GM21619 (cell line): Measurements from ENCODE around the gene CHST9.
"Not testable (repeated sequence)": the region's sequence is repeated elsewhere in the genome, so short reads cannot be mapped to it uniquely, and the experiment has no call there.

Experiments used
- ATAC-seq: cut with Tn5 transposase; IDR thresholded peaks from one replicate; pipeline ENCODE4 v1.9.1; 2021; ENCODE audit not compliant: unreplicated experiment

CHST9 gene

DNA sequence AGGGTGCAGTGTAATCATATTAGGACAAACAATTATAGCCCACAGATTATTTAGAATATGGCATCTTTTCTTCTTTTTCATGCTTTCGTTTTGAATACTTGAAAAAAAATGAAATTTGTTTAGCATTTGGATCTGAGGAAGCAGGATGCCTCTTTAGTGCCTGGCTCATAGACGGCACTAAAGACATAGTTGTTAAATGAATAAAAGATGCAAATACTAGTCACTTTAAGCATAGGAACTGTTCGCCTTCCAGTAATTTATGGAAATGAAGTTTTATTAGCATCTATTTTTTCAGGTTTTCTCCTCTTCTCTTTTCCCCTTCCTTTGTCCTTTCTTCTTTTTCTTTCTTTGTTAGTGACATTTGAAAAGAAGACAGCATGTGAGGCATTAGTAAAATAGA, 80.4 kb downstream of the CHST9 start:
- no peak for ATAC-seq

GRCh38 chr18:27094621-27095020, 90.5 kb downstream of the CHST9 start:
- no peak for ATAC-seq

GRCh38 chr18:27093290-27093689, 91.8 kb downstream of the CHST9 start:
- not testable (repeated sequence) for ATAC-seq

GRCh38 chr18:27081701-27082100, 103.4 kb downstream of the CHST9 start:
- no peak for ATAC-seq

- no peak for ATAC-seq
Measured at GRCh38 chr18:27075828-27076227, 109.3 kb downstream of the CHST9 start.

DNA sequence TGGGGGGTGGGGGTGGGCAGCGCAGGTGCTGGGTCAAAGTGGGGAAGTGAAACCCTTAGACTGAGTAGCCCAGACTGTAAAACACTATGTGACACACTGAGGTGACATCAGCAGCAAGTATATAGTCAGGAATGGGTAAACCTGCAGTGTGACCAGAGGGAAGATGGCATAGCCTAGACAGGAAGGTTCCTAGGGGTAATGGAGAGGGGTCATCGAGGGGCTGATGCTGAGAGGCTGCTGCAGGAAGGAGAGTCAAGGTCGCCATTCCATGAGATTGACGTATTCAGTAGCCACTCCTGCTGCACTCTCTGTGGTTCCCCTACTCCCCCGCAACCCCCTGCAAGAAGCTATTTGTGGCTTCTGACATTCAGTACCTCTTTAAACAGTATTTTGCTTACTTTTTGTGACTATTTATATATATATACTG, 111.7 kb downstream of the CHST9 start:
- ATAC-seq = peak; percentile 87

DNA sequence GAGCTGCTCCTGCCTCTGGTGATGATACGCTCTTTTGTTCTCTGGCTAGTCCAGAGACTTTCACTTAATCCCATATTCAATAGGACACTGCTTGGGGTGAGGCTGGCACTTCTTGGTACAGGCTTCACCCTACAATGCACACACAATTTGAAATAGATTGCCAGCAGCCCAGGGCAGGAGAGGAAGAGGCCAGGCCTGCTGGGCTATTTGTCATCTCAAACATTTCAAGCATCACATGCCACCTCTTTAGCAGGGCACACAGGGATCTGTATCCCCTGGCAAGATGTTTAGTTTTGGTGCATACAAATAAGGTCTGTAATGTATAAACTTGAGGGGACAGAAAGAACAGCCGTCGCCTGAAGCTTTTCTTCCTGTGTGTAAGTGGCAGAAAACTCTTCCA, 120.4 kb downstream of the CHST9 start:
- no peak for ATAC-seq

DNA sequence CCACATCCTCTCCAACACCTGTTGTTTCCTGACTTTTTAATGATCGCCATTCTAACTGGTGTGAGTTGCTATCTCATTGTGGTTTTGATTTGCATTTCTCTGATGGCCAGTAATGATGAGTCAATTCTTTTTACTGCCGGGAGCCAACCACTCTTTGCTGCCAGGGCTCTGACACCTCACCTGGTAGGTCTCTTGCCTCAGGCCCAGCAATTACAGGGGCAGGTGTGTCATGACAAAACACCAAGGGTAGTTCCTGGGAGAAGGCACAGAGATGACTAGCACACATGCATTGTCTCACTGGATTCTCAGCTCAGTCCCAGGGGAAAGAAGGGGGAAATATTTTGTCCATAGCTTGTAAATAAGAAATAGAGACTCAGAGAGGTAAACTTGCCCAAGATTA, 122.3 kb downstream of the CHST9 start:
- ATAC-seq = no peak

DNA sequence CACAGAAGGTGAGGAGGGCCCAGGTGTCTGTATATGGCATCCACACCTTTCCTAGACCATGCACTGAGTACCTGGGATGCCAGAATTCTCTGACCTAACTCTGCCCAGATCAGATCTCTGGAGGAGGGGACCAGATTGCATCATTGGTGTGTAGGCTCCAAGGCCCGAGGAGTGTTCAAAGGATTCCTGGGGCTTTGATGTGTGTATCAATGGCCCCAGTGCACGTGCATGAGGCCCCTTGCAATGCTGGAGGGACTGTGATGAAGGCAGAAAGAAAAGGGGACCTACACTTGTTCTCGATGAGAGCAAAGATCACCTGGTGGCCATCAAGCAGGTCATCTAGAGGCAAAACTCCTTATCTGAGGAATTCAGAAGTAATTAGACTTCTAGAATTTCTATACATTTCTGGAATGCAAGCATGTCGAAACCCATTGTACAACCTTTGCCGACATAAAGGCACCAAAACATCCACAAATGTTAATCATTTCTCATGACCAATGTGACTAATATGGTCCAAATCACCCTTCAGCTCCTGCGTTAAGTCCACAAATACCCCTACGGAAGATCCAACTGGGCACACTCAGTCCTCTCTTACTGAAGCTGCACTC, 123.5 kb downstream of the CHST9 start:
- ATAC-seq = no peak

GRCh38 chr18:27057519-27058234, 127.4 kb downstream of the CHST9 start:
- ATAC-seq = no peak

- ATAC-seq = no peak
Measured at GRCh38 chr18:27054926-27055325, 130.2 kb downstream of the CHST9 start.

DNA sequence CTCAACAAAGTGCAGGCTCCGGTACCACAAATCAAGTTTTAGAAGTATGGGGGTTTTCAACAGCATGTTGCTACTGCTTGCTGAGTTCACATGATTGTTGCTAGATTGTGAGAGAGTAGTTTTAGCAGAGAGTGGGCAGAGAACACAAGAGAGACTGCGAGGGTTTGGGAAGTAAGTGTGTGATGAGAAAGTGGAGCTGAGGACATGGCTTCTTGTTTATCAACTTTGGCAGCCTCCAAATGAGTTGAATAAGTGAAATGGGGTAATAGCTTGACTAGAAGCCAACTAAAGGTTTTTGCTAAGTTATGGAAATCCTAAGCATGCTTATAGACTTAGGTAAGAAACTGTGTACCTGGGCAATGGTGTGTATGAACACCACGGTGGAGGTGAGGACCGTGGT, 135.1 kb downstream of the CHST9 start:
- no peak for ATAC-seq

DNA sequence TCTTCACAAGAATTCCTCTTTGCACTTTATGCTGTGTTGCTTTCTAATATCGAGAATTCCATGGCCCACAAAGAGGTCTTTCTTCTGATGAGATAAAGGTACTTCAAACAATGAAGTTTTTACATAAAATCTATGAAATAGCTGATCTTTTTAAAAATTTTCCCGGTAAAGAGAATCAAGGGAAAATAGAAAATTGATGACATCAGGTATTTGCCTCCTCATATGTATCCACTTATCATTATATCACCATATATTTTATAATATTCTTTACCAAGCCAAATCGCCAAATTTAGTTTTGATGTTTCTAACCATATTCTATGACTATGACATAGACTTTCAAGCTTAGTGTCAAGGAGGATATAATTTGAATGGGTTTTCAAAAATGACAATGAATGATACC, 139.8 kb downstream of the CHST9 start:
- no peak for ATAC-seq

DNA sequence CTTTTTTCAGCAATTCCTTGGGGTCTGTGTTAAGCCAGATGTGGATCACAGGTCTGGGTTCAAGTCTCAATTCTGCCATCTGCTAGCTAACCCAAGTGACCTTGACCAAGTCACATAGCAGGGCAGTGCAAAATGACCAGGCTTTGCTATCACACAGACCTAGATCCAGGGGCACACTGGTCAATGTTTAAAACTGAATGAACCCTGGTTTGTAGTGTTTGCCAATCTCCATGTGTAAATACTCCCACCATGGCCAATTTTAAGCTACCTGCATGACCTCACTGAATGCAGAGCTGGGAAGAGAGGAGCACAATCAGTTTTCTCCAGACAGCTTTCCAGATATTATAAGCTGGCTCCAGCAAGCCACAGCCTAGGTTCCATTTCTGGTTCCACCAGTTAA, 142.9 kb downstream of the CHST9 start:
- no peak for ATAC-seq

DNA sequence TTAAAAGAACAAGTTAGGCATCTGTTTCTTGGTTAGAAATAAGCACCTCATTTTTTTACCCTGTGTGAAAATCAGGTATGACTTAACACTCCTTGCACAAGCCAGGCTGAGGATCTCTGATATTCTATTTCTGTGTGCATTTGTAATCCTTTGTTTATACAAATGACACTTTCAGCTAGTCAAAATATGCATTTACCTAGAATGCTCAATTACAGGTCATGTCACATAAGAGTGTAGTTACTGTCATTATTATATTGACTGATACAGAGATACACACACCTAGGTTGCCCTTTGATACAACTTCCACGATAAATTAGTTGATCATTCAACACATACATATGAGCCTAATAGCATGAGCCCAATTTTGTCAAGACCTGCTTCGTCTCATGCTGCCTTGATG, 144.3 kb downstream of the CHST9 start:
- no peak for ATAC-seq

GRCh38 chr18:27033722-27034121, 151.4 kb downstream of the CHST9 start:
- ATAC-seq = no peak

DNA sequence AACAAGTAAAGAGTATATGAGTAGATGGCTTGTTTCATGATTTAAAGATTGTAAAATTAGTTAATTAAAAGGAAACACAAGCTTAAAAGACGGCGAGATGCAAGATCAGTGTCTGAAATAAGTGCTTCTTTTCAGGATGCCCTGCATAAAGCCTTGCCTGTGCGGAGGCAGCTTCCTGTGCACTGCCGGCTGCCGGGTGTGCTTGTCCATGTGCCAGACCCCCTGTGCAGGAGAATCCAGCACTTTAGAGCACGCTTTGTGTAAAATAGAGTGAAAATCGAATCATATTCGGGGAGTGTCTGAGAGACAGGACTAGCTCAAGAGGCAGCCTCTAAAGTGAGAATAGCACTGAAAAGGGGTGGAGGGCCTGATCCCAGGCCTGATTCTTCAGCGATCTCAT, 154.7 kb downstream of the CHST9 start:
- ATAC-seq = no peak

DNA sequence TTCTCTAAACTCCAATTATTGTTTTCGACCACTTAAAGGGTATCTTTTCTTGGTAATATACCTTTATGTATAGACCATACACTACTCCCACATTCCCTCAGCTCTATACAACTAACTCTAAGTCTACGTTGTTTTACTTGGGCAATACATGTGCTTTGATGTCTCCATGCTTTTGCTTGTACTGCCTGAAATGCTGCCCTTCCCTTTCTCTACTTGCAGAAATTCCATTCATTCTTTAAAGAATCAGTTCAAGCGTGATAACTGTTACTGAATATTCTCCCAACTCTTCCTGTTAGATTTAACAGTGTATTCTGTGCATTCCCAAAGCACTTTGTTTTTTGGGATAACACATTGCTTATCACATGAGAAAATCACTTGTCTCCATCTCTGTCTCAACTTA, 162.6 kb downstream of the CHST9 start:
- no peak for ATAC-seq

DNA sequence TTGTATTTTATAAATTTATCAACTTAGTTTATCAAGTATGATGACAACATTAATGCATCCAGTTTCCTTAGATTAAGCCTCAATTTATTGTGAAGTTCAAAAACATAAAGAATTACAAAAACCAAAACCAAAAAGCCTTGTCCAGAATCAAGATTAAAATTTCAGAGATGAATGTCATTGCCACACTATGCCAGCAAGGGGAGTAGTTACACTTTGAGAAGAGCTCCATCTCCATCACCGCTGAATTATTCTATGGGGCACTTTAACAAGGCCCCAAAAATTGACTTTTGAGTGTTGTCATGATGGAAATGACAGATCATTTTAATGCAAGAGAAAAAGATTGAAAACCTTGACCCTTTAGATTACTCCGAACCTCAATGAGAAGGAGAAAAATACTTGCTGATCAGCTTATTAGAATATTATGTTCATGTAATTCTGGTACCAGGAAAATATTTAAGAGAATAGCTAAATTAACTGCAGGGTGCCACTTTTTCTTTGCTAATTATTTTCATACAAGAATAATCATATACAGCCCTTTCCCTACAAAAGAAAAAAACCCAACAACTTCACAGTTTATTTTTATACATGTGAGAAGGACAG, 167.1 kb downstream of the CHST9 start:
- ATAC-seq = peak; percentile 53

DNA sequence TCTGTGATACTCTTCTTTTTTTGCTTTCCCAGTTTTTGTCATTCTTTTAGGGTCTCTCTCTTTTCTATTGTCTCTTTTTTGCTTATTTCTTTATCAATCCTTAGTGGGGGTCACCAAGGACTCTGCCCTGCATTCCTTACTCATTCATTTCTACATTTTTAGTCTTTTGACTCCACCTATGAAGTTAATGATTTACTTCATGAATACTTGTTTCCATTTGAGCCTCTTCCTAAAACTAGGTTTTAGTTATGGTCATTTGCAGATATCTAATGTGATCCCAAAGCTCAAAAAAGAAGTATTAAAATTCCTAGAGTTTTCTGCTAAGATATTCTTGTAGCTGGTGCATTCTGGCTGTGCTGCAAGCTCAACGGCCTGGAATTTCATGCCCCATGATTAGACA, 170.3 kb downstream of the CHST9 start:
- ATAC-seq = no peak

DNA sequence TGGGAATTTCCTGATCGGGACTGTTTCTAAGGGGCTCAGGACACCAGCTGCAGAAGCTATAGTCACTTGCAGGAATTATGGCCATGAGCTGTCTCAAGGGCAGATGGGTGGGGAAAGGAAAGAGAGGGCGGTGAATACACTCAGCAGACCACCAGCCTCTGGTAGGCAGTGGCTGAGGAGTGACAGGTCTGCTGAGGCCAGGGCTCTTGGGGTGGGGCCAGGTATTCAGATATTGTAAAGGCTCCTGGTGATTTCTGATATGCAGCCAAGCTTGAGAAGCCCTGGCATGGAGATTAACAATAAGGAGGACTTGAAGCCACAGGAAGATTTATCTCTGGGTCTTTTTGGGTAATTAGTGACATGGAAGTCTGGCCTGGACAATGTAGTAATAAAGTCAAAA, 174.3 kb downstream of the CHST9 start:
- ATAC-seq = no peak

GRCh38 chr18:27009293-27009692, 175.8 kb downstream of the CHST9 start:
- ATAC-seq = no peak

DNA sequence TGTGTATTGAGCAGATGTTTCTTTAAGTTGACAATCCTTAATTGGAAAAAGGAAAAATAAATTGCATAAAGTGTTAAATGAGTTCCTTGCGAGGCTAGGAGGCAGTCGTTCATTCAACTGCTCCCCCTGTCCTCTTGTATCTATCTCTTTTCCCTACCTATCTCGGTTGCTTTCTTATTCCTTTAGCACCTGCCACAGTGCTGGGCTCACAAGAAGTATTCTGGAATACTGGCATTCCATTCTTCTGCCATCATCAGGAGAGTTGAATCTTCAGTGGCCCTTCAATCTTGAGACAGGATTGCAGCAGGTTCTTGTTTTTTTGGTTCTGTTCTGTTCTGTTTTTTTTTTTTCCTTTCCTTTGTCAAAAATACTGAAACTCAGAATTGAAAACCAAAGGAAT, 176.5 kb downstream of the CHST9 start:
- no peak for ATAC-seq
